ENCODE data around the gene HHATL.

Gene HHATL

GRCh38 chr3:42682301-42683070 lies 20.1 kb downstream of the HHATL start:
- no peak for DNase-seq

DNA sequence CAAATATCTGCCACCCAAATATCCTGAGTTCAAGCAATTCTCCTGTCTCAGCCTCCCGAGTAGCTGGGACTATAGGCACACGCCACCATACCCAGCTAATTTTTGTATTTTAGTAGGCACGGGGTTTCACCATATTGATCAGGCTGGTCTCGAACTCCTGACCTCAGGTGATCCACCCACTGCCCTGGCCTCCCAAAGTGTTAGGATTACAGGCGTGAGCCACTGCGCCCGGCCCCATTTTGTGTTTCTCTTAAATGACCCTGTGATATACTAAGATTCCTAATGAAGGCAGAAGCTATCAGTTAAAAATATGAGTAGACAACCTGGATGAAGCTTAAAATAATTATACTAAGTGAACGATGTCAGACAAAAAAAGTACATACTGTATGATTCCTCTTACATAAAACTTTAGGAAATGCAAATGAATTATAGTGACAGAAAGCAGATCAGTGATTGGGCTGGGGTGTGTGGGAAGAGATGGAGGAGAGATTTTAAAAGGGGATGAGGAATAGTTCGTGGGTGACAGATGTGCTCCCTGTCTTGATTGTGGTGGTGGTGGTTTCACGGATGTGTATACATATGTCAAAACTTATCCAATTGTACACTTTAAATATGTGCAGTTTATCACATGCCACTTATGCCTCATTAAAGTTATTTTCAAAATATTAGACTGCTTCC lies 21.1 kb downstream of the HHATL start:
- DNase-seq = no peak

- DNase-seq = no peak
Measured at GRCh38 chr3:42680806-42681205, 21.8 kb downstream of the HHATL start.

DNA sequence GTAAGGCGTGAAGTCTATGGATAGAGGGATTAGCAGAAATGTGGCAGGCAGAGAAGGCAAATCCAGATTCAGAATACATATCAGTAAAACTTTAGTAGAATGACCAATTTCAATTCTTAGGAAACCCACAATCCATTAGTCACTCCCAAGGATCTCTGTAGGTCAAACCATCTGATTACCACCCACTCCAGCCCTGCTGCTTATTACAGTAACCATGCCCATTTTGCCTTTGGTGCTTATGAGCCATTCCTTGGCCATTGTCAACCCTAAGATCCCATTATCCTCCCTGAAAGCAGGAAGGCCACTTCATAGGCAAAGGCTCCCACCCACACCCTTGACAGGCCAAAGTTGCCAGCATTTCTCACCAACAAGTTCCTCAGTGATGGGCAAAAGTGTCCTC lies 22.3 kb downstream of the HHATL start:
- no peak for DNase-seq

- no peak for DNase-seq
Measured at GRCh38 chr3:42678447-42678846, 24.2 kb downstream of the HHATL start.

GRCh38 chr3:42675909-42676308 lies 26.7 kb downstream of the HHATL start:
- no peak for DNase-seq

DNA sequence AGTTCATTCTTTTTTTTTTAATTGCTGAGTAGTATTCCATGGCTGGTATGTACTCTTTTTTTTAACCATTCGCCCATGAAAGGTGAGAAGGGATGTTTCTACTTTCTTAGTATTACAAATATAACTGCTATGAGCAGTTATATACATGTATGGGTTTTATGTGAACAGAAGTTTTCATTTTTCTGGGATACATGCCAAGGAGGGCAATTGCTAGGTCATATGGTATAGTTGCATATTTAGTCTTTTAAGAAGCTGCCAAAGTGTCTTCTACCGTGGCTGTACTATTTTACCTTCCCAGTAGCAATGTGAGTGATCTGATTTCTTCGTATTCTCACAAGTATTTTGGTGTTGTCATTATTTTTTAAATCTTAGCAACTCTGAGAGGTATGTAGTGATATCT lies 28.5 kb downstream of the HHATL start:
- no peak for DNase-seq

DNA sequence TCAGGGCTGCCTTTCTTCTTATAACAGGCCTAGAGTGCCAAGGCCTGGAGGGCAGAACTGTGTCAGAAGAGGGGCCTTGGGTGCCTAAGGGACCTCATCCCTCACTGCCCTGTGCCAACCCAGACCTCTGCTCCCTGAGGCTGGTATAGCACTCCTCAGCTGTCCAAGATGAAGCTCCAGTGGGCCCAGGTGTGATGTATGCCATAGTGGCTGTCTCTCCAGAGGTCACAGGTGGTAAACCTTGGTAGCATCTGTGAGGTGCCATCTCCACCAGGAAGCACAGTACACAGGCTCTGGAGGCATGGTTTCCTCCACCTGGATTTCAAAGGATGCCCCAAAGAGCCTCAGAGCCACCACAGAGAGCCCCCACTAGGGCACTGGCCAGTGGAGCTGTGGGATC lies 29.5 kb downstream of the HHATL start:
- DNase-seq = no peak

DNA sequence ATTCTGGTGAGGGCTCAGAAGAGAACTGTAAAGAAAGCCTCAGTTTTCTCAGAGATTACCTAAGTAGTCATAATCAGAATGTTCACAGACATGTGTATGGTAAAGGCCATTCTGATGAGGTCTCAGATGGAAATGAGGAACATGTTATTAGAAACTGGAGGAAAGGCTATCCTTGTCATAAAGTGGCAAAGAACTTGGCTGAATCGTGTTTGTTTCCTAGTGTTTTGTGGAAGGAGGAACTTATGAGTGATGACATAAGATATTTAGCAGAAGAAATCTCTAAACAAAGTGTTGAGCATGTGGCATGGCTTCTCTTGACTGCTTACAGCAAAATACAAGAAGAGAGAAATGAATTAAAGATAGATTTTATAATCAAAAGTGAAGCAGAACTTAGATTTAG lies 30.1 kb downstream of the HHATL start:
- no peak for DNase-seq

GRCh38 chr3:42670670-42671069 lies 31.9 kb downstream of the HHATL start:
- no peak for DNase-seq

DNA sequence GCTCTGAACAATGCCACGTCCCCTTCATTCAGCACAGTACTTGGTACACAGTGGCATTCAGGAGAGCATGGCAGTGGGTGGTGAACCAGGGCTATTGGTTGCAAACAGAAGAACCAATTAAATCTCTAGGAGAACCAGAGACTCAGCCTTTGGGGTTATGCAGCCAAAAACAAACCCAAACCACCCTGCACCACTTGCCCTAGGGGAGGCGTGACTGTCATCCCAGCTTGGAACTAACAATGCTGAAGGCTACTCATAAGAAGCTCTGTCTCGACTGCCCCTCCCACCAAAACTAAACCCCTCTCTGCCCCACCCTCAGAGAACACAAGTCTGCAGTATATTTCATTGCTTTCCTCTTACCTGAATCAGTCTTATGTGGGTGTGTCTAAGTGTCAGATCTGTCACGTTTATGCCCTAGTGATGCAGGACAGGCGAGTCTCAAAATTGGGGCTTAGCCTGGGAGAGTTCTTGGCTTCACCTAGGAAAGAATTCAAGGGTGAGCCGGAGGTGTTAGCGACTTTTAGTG lies 32.5 kb downstream of the HHATL start:
- DNase-seq = no peak

- no peak for DNase-seq
Measured at GRCh38 chr3:42668793-42669217, 33.8 kb downstream of the HHATL start.

DNA sequence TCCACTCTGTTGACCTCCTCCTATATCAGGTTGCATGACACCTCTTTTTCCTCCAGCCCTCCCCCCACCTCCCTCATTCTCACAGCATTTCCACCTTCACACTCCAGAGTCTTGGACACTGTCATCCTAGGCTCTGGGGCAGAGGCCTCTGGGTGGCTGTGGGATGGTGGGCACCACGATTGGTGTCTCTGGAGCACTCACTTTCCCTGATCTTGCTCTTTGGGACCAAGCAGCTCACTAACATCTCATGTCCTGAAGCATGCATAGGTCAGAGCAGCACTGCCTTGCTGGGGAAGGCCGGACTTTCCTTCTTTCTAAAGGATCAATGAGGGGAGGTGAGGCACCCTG lies 34.2 kb downstream of the HHATL start:
- DNase-seq = no peak

DNA sequence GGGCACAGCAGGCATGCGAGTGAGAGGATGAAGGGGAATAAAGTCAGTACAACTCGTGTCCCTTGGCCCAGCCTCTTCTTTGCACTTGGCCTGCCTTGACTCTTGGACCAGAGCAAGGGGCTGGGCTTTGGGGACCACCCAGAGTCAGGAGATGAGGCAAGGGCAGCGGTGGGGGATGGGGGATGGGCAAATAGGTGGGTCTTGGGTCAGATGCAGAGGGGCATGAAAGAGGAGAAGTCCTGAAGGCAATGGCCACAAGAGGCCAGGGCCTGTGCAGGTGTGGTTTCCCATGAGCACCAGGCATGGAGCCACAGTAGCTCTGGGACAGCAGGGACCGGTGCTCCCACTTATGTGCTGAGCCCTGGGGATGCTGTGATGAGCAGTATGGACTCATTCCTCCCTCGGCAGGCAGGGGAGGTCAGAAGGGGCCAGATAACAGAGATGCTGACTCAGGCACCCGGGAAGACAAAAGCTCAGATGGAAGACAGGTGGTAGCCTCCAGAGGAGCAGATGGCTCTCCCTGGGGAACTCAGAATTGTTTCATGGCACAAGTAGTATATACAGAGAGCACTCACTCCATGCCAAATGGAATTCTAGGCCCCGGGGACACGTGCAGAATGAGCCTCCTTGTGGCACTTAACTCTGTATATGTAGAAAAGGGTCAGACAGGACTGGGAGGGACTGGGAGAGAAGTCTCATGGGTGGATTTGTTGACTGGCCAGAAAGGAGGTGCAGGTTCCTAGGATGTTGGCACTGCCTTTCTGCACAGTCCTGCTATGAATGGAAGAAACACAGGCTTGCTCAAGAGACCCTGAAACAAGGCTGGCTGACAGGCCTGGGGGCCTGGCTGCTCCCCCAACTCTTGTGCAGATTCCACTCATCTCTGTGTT lies 34.8 kb downstream of the HHATL start:
- DNase-seq = no peak

- no peak for DNase-seq
Measured at GRCh38 chr3:42667096-42667522, 35.5 kb downstream of the HHATL start.

- DNase-seq = no peak
Measured at GRCh38 chr3:42666577-42666998, 36.0 kb downstream of the HHATL start.

- no peak for DNase-seq
Measured at GRCh38 chr3:42666022-42666421, 36.6 kb downstream of the HHATL start.

DNA sequence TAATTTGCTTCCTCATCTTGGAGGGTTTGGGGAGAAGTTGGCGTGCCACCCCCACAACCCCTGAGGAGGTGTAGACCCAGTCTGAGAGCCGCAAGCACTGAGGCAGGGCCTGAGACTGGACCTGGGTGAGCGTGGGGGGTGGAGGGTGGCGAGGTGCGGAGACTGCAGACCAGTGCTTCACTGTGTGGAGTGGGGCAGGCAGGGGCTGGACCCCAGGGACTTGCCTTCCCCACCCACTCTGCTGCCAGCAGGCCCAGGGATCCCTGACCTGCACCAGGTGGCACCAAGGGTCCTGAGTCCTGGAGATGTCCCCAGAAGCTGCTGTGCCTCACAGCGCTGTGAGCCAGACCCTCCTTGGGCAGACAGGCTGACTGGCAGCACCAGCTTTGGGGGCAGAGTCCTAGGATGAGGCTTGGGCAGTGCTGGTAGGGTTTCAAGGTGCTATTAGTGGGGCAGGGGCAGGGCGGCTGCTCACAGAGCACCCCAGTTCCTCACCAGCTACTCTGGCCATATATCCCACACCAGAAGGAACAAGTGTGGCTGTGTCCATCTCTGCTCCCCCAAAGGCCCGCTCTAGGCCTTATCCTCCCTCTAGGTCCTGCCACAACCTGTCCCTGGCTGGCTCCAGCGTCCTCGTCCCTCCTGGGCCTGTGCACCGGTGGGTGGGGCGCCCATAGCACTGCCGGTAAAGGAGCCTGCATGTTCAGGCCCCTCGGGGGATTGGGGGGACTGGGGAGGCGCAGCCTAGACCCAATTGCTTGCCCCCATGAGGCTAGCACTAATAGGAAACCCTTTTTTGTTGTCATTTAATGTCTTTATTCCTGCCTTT lies 37.3 kb downstream of the HHATL start:
- DNase-seq = no peak

DNA sequence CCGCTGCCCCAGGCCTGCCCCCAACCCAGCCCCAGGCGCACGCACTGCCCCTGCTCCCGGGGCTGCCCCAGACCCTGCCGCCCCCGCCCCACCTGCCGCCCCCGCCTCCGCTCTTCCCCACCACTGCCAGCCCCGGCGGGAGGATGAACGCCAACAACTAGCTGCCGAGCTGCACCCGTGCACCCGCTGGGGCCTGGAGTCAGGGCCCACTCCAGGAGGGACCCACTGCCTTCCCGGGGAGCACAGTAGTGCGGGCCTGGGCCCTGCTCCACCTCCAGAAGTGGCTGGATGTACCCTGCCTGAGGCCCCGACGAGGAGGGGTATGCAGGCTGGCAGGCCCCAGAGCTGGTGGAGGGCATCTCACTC lies 38.2 kb downstream of the HHATL start:
- DNase-seq = no peak

GRCh38 chr3:42663581-42664437 lies 38.8 kb downstream of the HHATL start:
- no peak for DNase-seq

DNA sequence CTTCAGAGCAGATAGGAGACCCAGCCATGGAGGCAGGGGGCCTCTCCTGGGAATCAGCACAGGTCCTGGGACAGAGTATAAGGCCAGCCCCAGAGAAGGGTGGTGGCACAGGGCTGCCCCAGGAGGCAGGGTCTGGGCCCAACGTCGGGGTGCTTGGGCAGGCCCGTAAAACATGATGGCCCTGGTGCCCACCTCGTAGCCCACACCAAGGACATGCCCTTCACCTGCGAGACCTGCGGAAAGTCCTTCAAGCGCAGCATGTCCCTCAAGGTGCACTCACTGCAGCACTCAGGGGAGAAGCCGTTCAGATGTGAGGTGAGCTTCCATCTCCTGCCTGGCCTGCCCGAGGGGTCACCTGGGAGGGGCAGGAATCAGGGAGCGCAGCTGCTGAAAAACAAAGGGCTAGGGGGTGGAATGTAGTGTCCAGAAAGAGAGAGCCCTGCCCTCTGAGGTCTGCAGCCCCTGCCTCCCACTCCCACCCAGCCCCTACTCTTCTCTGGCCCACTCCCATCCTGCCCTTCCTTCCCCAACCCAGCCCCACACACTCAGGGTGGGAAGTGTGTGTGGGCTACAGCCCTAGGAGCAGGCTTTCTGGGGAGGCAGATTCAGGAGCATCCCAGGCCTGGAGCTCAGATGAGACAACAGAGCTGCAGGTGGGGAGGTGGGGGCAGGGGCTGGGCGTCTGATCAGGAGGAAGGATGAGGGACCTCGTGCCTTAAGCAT lies 39.6 kb downstream of the HHATL start:
- no peak for DNase-seq

All from cortex of kidney (tissue), 1 donor.